A549 (cell line): ENCODE measurements around the gene CPEB4.

Experiments
- CBX2 ChIP-seq: fragments of 200-600 bp; sonication (generic); IDR thresholded peaks from 2 replicates; pipeline ENCODE4 v1.6.1; 2016; ENCODE audit warnings: low read depth, mild to moderate bottlenecking, borderline replicate concordance
- EP300 ChIP-seq, 2 experiments: fragments of >200 bp; sonication (Bioruptor Twin); formaldehyde crosslinking; IDR thresholded peaks; 2 replicates in 1 of 2; 3 replicates in 1 of 2; pipeline ENCODE4 v1.6.1; 2016 to 2017
- HDAC2 ChIP-seq: fragments of 200-600 bp; sonication (generic); IDR thresholded peaks from 2 replicates; pipeline ENCODE4 v1.6.1; 2016
- JUNB ChIP-seq: fragments of >200 bp; sonication (Bioruptor Twin); formaldehyde crosslinking; IDR thresholded peaks from 2 replicates; pipeline ENCODE4 v1.6.1; 2016
- KDM5A ChIP-seq: fragments of 200-600 bp; sonication (generic); IDR thresholded peaks from 2 replicates; pipeline ENCODE4 v1.6.1; 2016; ENCODE audit warnings: antibody characterized with exemption, mild to moderate bottlenecking
- MAFK ChIP-seq: fragments of 450-650 bp; IDR thresholded peaks from 2 replicates; pipeline ENCODE4 v1.6.1; 2014; ENCODE audit not compliant: partially characterized antibody
- MYC ChIP-seq: IDR thresholded peaks from 2 replicates; pipeline ENCODE4 v1.6.1; 2012; ENCODE audit warnings: mild to moderate bottlenecking, inconsistent platforms, low read length, improper control_type of control experiment, borderline replicate concordance
- POLR2A ChIP-seq: IDR thresholded peaks from 2 replicates; pipeline ENCODE4 v1.6.1; 2012; ENCODE audit warnings: mild to moderate bottlenecking, low read length
- REST ChIP-seq: fragments of 200-600 bp; sonication (generic); IDR thresholded peaks from 2 replicates; pipeline ENCODE4 v1.6.1; 2016; ENCODE audit warnings: antibody characterized with exemption, mild to moderate bottlenecking, moderate library complexity
- RFX5 ChIP-seq: fragments of 450-650 bp; IDR thresholded peaks from 2 replicates; pipeline ENCODE4 v1.7.1; 2014; ENCODE audit warnings: antibody characterized with exemption, mild to moderate bottlenecking, moderate library complexity
- SMC3 ChIP-seq: fragments of >200 bp; sonication (Bioruptor Twin); formaldehyde crosslinking; IDR thresholded peaks from 3 replicates; pipeline ENCODE4 v1.6.1; 2018; ENCODE audit warnings: inconsistent platforms
- SREBF2 ChIP-seq: fragments of 450-650 bp; IDR thresholded peaks from 2 replicates; pipeline ENCODE4 v1.6.1; 2014; ENCODE audit warnings: mild to moderate bottlenecking, moderate library complexity
- TF ChIP-seq, protein P1 (sequence below): fragments of >200 bp; sonication (Bioruptor Twin); formaldehyde crosslinking; IDR thresholded peaks from 3 replicates; pipeline ENCODE4 v1.5.1; 2016
- TF ChIP-seq, protein P2 (sequence below): IDR thresholded peaks from 2 replicates; pipeline ENCODE4 v1.6.1; 2012; ENCODE audit warnings: low read depth, borderline replicate concordance

GRCh38 chr5:173974688-173975239 is 86.6 kb downstream of the CPEB4 start:
- TF ChIP-seq, protein P1, sequence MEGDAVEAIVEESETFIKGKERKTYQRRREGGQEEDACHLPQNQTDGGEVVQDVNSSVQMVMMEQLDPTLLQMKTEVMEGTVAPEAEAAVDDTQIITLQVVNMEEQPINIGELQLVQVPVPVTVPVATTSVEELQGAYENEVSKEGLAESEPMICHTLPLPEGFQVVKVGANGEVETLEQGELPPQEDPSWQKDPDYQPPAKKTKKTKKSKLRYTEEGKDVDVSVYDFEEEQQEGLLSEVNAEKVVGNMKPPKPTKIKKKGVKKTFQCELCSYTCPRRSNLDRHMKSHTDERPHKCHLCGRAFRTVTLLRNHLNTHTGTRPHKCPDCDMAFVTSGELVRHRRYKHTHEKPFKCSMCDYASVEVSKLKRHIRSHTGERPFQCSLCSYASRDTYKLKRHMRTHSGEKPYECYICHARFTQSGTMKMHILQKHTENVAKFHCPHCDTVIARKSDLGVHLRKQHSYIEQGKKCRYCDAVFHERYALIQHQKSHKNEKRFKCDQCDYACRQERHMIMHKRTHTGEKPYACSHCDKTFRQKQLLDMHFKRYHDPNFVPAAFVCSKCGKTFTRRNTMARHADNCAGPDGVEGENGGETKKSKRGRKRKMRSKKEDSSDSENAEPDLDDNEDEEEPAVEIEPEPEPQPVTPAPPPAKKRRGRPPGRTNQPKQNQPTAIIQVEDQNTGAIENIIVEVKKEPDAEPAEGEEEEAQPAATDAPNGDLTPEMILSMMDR: no peak
- no peak for TF ChIP-seq CBX2
- no peak for TF ChIP-seq POLR2A
- TF ChIP-seq EP300 (IDR thresholded peaks at IDR 0.05): no peak
- TF ChIP-seq MYC: no peak
- TF ChIP-seq HDAC2: no peak
- TF ChIP-seq SMC3: no peak
- TF ChIP-seq REST: no peak
- TF ChIP-seq MAFK: no peak
- no peak for TF ChIP-seq RFX5
- TF ChIP-seq, protein P2, sequence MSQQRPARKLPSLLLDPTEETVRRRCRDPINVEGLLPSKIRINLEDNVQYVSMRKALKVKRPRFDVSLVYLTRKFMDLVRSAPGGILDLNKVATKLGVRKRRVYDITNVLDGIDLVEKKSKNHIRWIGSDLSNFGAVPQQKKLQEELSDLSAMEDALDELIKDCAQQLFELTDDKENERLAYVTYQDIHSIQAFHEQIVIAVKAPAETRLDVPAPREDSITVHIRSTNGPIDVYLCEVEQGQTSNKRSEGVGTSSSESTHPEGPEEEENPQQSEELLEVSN: no peak
- no peak for TF ChIP-seq SREBF2
- TF ChIP-seq JUNB: no peak
- TF ChIP-seq KDM5A: no peak
